ENCODE data around the gene GRAP2.

- no peak for TF ChIP-seq CTCF (IDR thresholded peaks at IDR 0.05; ENCODE audit: low read depth, low read length)
- TF ChIP-seq POLR2A (IDR thresholded peaks at IDR 0.05; ENCODE audit: extremely low read depth, insufficient read length): no peak
- TF ChIP-seq MAX (IDR thresholded peaks at IDR 0.05; ENCODE audit: low read depth, low read length): no peak
- TF ChIP-seq MYC (IDR thresholded peaks at IDR 0.05; ENCODE audit: low read depth, low read length): no peak
Measured at GRCh38 chr22:39901565-39902146, 772 bp downstream of the GRAP2 start.
